ENCODE measurements around the gene RNF31.
A peak's percentile ranks its signal among the peaks of the same experiment; 100 is the strongest.

RNF31 gene

GRCh38 chr14:24146978-24147760 is at the start of gene RNF31:
Gene RNF31, plus strand, starts transcription at chr14:24147498. Its CDS starts 201 bp downstream, at chr14:24147699.
- peak; percentile 98 for DNase-seq

- no peak for DNase-seq
Measured at GRCh38 chr14:24098229-24098926, 48.9 kb upstream of the RNF31 start.

- DNase-seq, result no peak
Measured at GRCh38 chr14:24098927-24099813, 48.1 kb upstream of the RNF31 start.

- DNase-seq, result peak; percentile 48 to 74
Measured at GRCh38 chr14:24100197-24100981, 46.9 kb upstream of the RNF31 start.

- DNase-seq, result no peak
Measured at GRCh38 chr14:24100982-24101494, 46.3 kb upstream of the RNF31 start.

- no peak for DNase-seq
Measured at GRCh38 chr14:24102357-24103048, 44.8 kb upstream of the RNF31 start.

- no peak for DNase-seq
Measured at GRCh38 chr14:24103451-24103850, 43.8 kb upstream of the RNF31 start.

GRCh38 chr14:24105609-24106239 is 41.6 kb upstream of the RNF31 start:
- peak in 1 of 2 donors; percentile 59 for DNase-seq

- DNase-seq, result no peak
Measured at GRCh38 chr14:24106672-24107271, 40.5 kb upstream of the RNF31 start.

- no peak for DNase-seq
Measured at GRCh38 chr14:24108336-24108874, 38.9 kb upstream of the RNF31 start.

- no peak for DNase-seq
Measured at GRCh38 chr14:24110060-24110459, 37.2 kb upstream of the RNF31 start.

GRCh38 chr14:24110523-24110922 is 36.8 kb upstream of the RNF31 start:
- DNase-seq, result no peak

- peak in 1 of 2 donors; percentile 35 for DNase-seq
Measured at GRCh38 chr14:24113379-24113800, 33.9 kb upstream of the RNF31 start.

GRCh38 chr14:24113801-24114531 is 33.3 kb upstream of the RNF31 start:
- DNase-seq, result peak; percentile 91 to 97

GRCh38 chr14:24114532-24115421 is 32.5 kb upstream of the RNF31 start, which contains the start of the genes DCAF11 and NRL:
Gene DCAF11, plus strand, starts transcription at chr14:24114777. Its CDS starts 818 bp downstream, at chr14:24115595.
Gene NRL, minus strand, starts transcription at chr14:24114949. Its CDS starts 32,101 bp downstream, at chr14:24082848.
- peak; percentile 99 to 100 for DNase-seq

GRCh38 chr14:24115422-24116127 is 31.7 kb upstream of the RNF31 start:
- DNase-seq, result no peak

GRCh38 chr14:24116128-24116814 is 31.0 kb upstream of the RNF31 start:
- DNase-seq, result no peak

All from inflammatory macrophage treated with lipopolysaccharide for 1 hour (primary cell).